Gastrocnemius medialis (tissue), 4 donors: ENCODE measurements around the gene PARD3B. TPM values are rescaled to one million over a fixed set of nuclear protein-coding genes. Genes with fewer than 3 reads are reported as not detected.

ENCODE experiments used
- ATAC-seq, 2 donors: fragments of 150-250 bp; one replicate each; pipeline ENCODE4 v1.9.1; 2016
- DNase-seq, 2 donors: peaks; one replicate each; pipeline ENCODE4 v3.0.0-alpha.2; 2019
- H3K27ac ChIP-seq, 4 donors: fragments of 200-600 bp; sonication (generic); 1 replicate in 1 of 4; 2 replicates in 3 of 4; pipeline ENCODE4 v1.5.1; 2016 to 2018; ENCODE audit warnings: mild to moderate bottlenecking in 2 of 4, moderate library complexity in 1 of 4
- H3K27me3 ChIP-seq, 3 donors: fragments of 200-600 bp; sonication (generic) in 2 of 3; 1 replicate in 1 of 3; 2 replicates in 2 of 3; pipeline versions ENCODE4 v1.5.1 to v1.6.0; 2016 to 2019; ENCODE audit warnings: mild to moderate bottlenecking in 1 of 3, moderate library complexity in 1 of 3
- H3K36me3 ChIP-seq, 2 donors: fragments of 200-600 bp; sonication (generic) in 1 of 2; one replicate each; pipeline ENCODE4 v1.5.1; 2017 to 2018
- H3K4me1 ChIP-seq, 2 donors: fragments of 200-600 bp; sonication (generic) in 1 of 2; one replicate each; pipeline ENCODE4 v1.5.1; 2016 to 2017; ENCODE audit warnings: mild to moderate bottlenecking in 2 of 2
- H3K4me3 ChIP-seq, 4 donors: fragments of 200-600 bp; sonication (generic) in 3 of 4; 1 replicate in 1 of 4; 2 replicates in 3 of 4; pipeline ENCODE4 v1.5.1; 2016 to 2019; ENCODE audit warnings: mild to moderate bottlenecking in 2 of 4
- H3K9me3 ChIP-seq, 3 donors: fragments of 200-600 bp; sonication (generic) in 2 of 3; 1 replicate in 1 of 3; 2 replicates in 2 of 3; pipeline ENCODE4 v1.5.1; 2016 to 2019
- CTCF ChIP-seq, 5 experiments: fragments of 450-650 bp in 3 of 5; fragments of 200-600 bp in 2 of 5; sonication (generic) in 2 of 5; IDR thresholded peaks in 4 of 5; conservative IDR thresholded peaks in 1 of 5; 1 replicate in 4 of 5; 2 replicates in 1 of 5; pipeline ENCODE4 v1.5.1; 2016 to 2019; ENCODE audit warnings: antibody characterized with exemption in 5 of 5, mild to moderate bottlenecking in 3 of 5, moderate library complexity in 3 of 5
- POLR2A ChIP-seq, 2 donors: fragments of 450-650 bp; IDR thresholded peaks; one replicate each; pipeline ENCODE4 v1.6.1; 2017; ENCODE audit warnings: antibody characterized with exemption in 2 of 2, mild to moderate bottlenecking in 2 of 2, moderate library complexity in 2 of 2
- in situ Hi-C, 4 donors: fragments of 200-750 bp; cut with MboI; loops; one replicate each; pipeline versions ENCODE4 v1.15.0 to v1.8.0; 2017; ENCODE audit warnings: low sequenced_read_pairs in 4 of 4
- intact Hi-C: fragments of 100-400 bp; cut with DNase I; formaldehyde crosslinking; loops from one replicate; pipeline ENCODE4 v1.15.1; 2023; ENCODE audit warnings: low total_unique reads
- total RNA-seq, 4 donors: library from RNA; depleted of rRNA; stranded (reverse); fragments of >200 nt; gene quantifications; one replicate each; pipeline versions ENCODE4 v1.1.0 to v1.2.3, GENCODE V29; 2016

The PARD3B gene
- total RNA-seq, 4 donors from 2014 or later = 2.2 to 15.5 (median 4.6) TPM

GRCh38 chr2:205128726-205129125, 583.5 kb downstream of the PARD3B start:
- Histone ChIP-seq H3K4me3 (no peak overlapping the region), H3K4me1 (no peaks in the 10 kb centered on the region), H3K9me3 (no peaks in the 10 kb centered on the region), H3K36me3 (peaks cover 0 to 8% of the 10 kb centered on the region in 2 donors), H3K27me3 (no peaks in the 10 kb centered on the region), H3K27ac (no peak overlapping the region)
- intact Hi-C loops (no loop called here), in situ Hi-C loops (no loop called here)
- no peak for ATAC-seq
- TF ChIP-seq POLR2A (IDR thresholded peaks at IDR 0.05) = no peak
- no peak for TF ChIP-seq CTCF (IDR thresholded peaks at IDR 0.05 in 4 of 5, conservative IDR thresholded peaks at IDR 0.05 in 1 of 5)
- DNase-seq = no peak

- TF ChIP-seq CTCF (IDR thresholded peaks at IDR 0.05 in 4 of 5, conservative IDR thresholded peaks at IDR 0.05 in 1 of 5) (no peak), POLR2A (IDR thresholded peaks at IDR 0.05) (no peak)
- no peaks in the 10 kb centered on the region for H3K27me3 ChIP-seq
- intact Hi-C loops (no loop called here), in situ Hi-C loops (no loop called here)
- no peak overlapping the region for H3K27ac ChIP-seq
- H3K4me1 ChIP-seq = no peaks in the 10 kb centered on the region
- peaks cover 0 to 8% of the 10 kb centered on the region in 2 donors for H3K36me3 ChIP-seq
- no peak for ATAC-seq
- no peak overlapping the region for H3K4me3 ChIP-seq
- no peaks in the 10 kb centered on the region for H3K9me3 ChIP-seq
- no peak for DNase-seq
These were observed 584.3 kb downstream of the PARD3B start for GRCh38 chr2:205129531-205129930.

GRCh38 chr2:205130111-205130829, 585.0 kb downstream of the PARD3B start:
- H3K27me3 ChIP-seq = no peaks in the 10 kb centered on the region
- H3K4me3 ChIP-seq = no peak overlapping the region
- DNase-seq = no peak
- TF ChIP-seq POLR2A (IDR thresholded peaks at IDR 0.05) (no peak), CTCF (IDR thresholded peaks at IDR 0.05 in 4 of 5, conservative IDR thresholded peaks at IDR 0.05 in 1 of 5) (no peak)
- H3K27ac ChIP-seq = no peak overlapping the region
- no peaks in the 10 kb centered on the region for H3K4me1 ChIP-seq
- intact Hi-C loops (no loop called here), in situ Hi-C loops (no loop called here)
- H3K9me3 ChIP-seq = no peaks in the 10 kb centered on the region
- no peak for ATAC-seq
- H3K36me3 ChIP-seq = peaks cover 0 to 8% of the 10 kb centered on the region in 2 donors

- Histone ChIP-seq H3K4me3 (no peak overlapping the region), H3K9me3 (no peaks in the 10 kb centered on the region), H3K4me1 (no peaks in the 10 kb centered on the region), H3K27me3 (no peaks in the 10 kb centered on the region), H3K27ac (no peak overlapping the region), H3K36me3 (no peaks in the 10 kb centered on the region)
- ATAC-seq (no peak), DNase-seq (no peak)
- TF ChIP-seq POLR2A (IDR thresholded peaks at IDR 0.05) = no peak
- intact Hi-C loops (no loop called here), in situ Hi-C loops (no loop called here)
These were observed 588.3 kb downstream of the PARD3B start for GRCh38 chr2:205133544-205133943.

- no peaks in the 10 kb centered on the region for H3K9me3 ChIP-seq
- no peaks in the 10 kb centered on the region for H3K36me3 ChIP-seq
- DNase-seq (no peak), ATAC-seq (no peak)
- H3K27ac ChIP-seq = no peak overlapping the region
- no peak for TF ChIP-seq CTCF (IDR thresholded peaks at IDR 0.05 in 4 of 5, conservative IDR thresholded peaks at IDR 0.05 in 1 of 5)
- H3K27me3 ChIP-seq = no peaks in the 10 kb centered on the region
- intact Hi-C loops = no loop called here
- in situ Hi-C loops = no loop called here
- no peak overlapping the region for H3K4me3 ChIP-seq
- no peaks in the 10 kb centered on the region for H3K4me1 ChIP-seq
These were observed 593.5 kb downstream of the PARD3B start for GRCh38 chr2:205138735-205139134.
